Measurements from ENCODE around the gene DEFB132.
A peak's percentile ranks its signal among the peaks of the same experiment; 100 is the strongest.

Gene DEFB132

GRCh38 chr20:309841-310644, 52.5 kb downstream of the DEFB132 start:
- no peak for DNase-seq (ENCODE audit: low read depth, low spot score)
- no peak for TF ChIP-seq EZH2 (IDR thresholded peaks at IDR 0.05)
- TF ChIP-seq POLR2AphosphoS5 (IDR thresholded peaks at IDR 0.05; ENCODE audit: borderline replicate concordance, low read depth, low read length): peak; percentile 62; the same call in 1 of the 2 replicates
- TF ChIP-seq FOXP2 (optimal IDR thresholded peaks at IDR 0.05; ENCODE audit: control extremely low read depth, extremely low read length, insufficient read depth): no peak
- H3K9me3 ChIP-seq (ENCODE audit: low read depth, low read length): no peaks in the 10 kb centered on the region
- H3K4me3 ChIP-seq: no peak overlapping the region
- H3K9ac ChIP-seq (ENCODE audit: insufficient read length): no peak overlapping the region
- H3K36me3 ChIP-seq (ENCODE audit: insufficient read depth, low read length): no peaks in the 10 kb centered on the region
- H3K27ac ChIP-seq: peak overlapping the region; percentile 34

- no peak overlapping the region for H3K27ac ChIP-seq
- H3K4me3 ChIP-seq: no peak overlapping the region
- no peak for TF ChIP-seq POLR2AphosphoS5 (IDR thresholded peaks at IDR 0.05; ENCODE audit: borderline replicate concordance, low read depth, low read length)
- TF ChIP-seq EZH2 (IDR thresholded peaks at IDR 0.05): no peak
- TF ChIP-seq FOXP2 (optimal IDR thresholded peaks at IDR 0.05; ENCODE audit: control extremely low read depth, extremely low read length, insufficient read depth): no peak
- H3K36me3 ChIP-seq (ENCODE audit: insufficient read depth, low read length): no peaks in the 10 kb centered on the region
- no peak overlapping the region for H3K9ac ChIP-seq (ENCODE audit: insufficient read length)
- no peaks in the 10 kb centered on the region for H3K9me3 ChIP-seq (ENCODE audit: low read depth, low read length)
- DNase-seq (ENCODE audit: low read depth, low spot score): no peak
Measured at GRCh38 chr20:310645-311044, 53.1 kb downstream of the DEFB132 start.

All from SK-N-MC (cell line).